H9 (cell line): Measurements from ENCODE around the gene KRT84. TPM values are rescaled to one million over a fixed set of nuclear protein-coding genes. Genes with fewer than 3 reads are reported as not detected.

Experiments used
- DNase-seq: peaks from one replicate; pipeline ENCODE4 v3.0.0-alpha.2; 2017
- H2AFZ ChIP-seq: one replicate; pipeline ENCODE4 v1.6.1; 2013; ENCODE audit warnings: mild to moderate bottlenecking, low read length, control low read depth, moderate library complexity
- H2AK5ac ChIP-seq: 2 replicates; pipeline ENCODE4 v1.6.1; 2013; ENCODE audit warnings: low read length, control low read depth, mixed read lengths; ENCODE audit not compliant: insufficient read length
- H2BK120ac ChIP-seq: one replicate; pipeline ENCODE4 v1.6.1; 2013; ENCODE audit warnings: low read depth, mild to moderate bottlenecking, low read length, control low read depth, inconsistent platforms; ENCODE audit not compliant: poor library complexity, severe bottlenecking
- H2BK12ac ChIP-seq: 2 replicates; pipeline ENCODE4 v1.6.1; 2013; ENCODE audit warnings: low read length, control low read depth, mixed read lengths, low read depth; ENCODE audit not compliant: insufficient read length
- H2BK15ac ChIP-seq: 2 replicates; pipeline ENCODE4 v1.6.1; 2013; ENCODE audit warnings: low read depth, low read length, control low read depth
- H2BK20ac ChIP-seq: one replicate; pipeline ENCODE4 v1.6.1; 2013; ENCODE audit warnings: low read depth, mild to moderate bottlenecking, low read length, control low read depth, inconsistent platforms; ENCODE audit not compliant: poor library complexity, severe bottlenecking
- H2BK5ac ChIP-seq: 2 replicates; pipeline ENCODE4 v1.6.1; 2013; ENCODE audit warnings: low read length, control low read depth, mixed read lengths; ENCODE audit not compliant: insufficient read length
- H3K14ac ChIP-seq: 2 replicates; pipeline ENCODE4 v1.6.1; 2013; ENCODE audit warnings: low read length, control low read depth; ENCODE audit not compliant: insufficient read depth
- H3K18ac ChIP-seq: 2 replicates; pipeline ENCODE4 v1.6.1; 2013; ENCODE audit warnings: low read depth, mild to moderate bottlenecking, mixed read lengths, low read length, control low read depth; ENCODE audit not compliant: insufficient read length
- H3K23ac ChIP-seq: 2 replicates; pipeline ENCODE4 v1.6.1; 2013; ENCODE audit warnings: low read length, control low read depth, mixed read lengths, low read depth; ENCODE audit not compliant: insufficient read length
- H3K23me2 ChIP-seq: 2 replicates; pipeline ENCODE4 v1.6.1; 2013; ENCODE audit warnings: low read depth, mild to moderate bottlenecking, mixed read lengths, low read length, control low read depth; ENCODE audit not compliant: insufficient read length, poor library complexity, severe bottlenecking
- H3K27ac ChIP-seq: 2 replicates; pipeline ENCODE4 v1.5.1; 2013; ENCODE audit warnings: low read length, control low read depth, mixed read lengths, low read depth; ENCODE audit not compliant: insufficient read length
- H3K27me3 ChIP-seq: 2 replicates; pipeline ENCODE4 v1.6.1; 2013; ENCODE audit warnings: low read length, control low read depth, inconsistent platforms; ENCODE audit not compliant: insufficient read depth
- H3K4ac ChIP-seq: 2 replicates; pipeline ENCODE4 v1.6.1; 2013; ENCODE audit warnings: low read depth, mild to moderate bottlenecking, control low read depth, inconsistent platforms, low read length, moderate library complexity
- H3K4me1 ChIP-seq: 2 replicates; pipeline ENCODE4 v1.6.1; 2013; ENCODE audit warnings: low read length, control low read depth, inconsistent platforms; ENCODE audit not compliant: insufficient read depth
- H3K4me2 ChIP-seq: 2 replicates; pipeline ENCODE4 v1.6.1; 2013; ENCODE audit warnings: low read length, control low read depth, mixed read lengths; ENCODE audit not compliant: insufficient read length, insufficient read depth
- H3K56ac ChIP-seq: 2 replicates; pipeline ENCODE4 v1.6.1; 2013; ENCODE audit warnings: low read depth, mild to moderate bottlenecking, mixed read lengths, low read length, control low read depth; ENCODE audit not compliant: insufficient read length
- H3K79me1 ChIP-seq: 2 replicates; pipeline ENCODE4 v1.6.1; 2013; ENCODE audit warnings: low read depth, mild to moderate bottlenecking, moderate library complexity, low read length, control low read depth, inconsistent platforms; ENCODE audit not compliant: insufficient read depth, poor library complexity, severe bottlenecking
- H3K79me2 ChIP-seq: 2 replicates; pipeline ENCODE4 v1.6.1; 2013; ENCODE audit warnings: low read length, control low read depth, inconsistent platforms; ENCODE audit not compliant: insufficient read depth
- H3K9ac ChIP-seq: 2 replicates; pipeline ENCODE4 v1.6.1; 2013; ENCODE audit warnings: low read length, control low read depth, mixed read lengths; ENCODE audit not compliant: insufficient read length; ENCODE audit errors: extremely low read depth
- H3K9me3 ChIP-seq: one replicate; pipeline ENCODE4 v1.6.1; 2013; ENCODE audit warnings: low read depth, low read length, inconsistent platforms; ENCODE audit not compliant: control insufficient read depth
- H3T11ph ChIP-seq: one replicate; pipeline ENCODE4 v1.6.1; 2013; ENCODE audit warnings: mild to moderate bottlenecking, low read length, control low read depth, inconsistent platforms
- H4K20me1 ChIP-seq: one replicate; pipeline ENCODE4 v1.6.1; 2013; ENCODE audit not compliant: control insufficient read depth, insufficient read length, insufficient read depth
- H4K5ac ChIP-seq: 2 replicates; pipeline ENCODE4 v1.6.1; 2013; ENCODE audit warnings: low read depth, mild to moderate bottlenecking, mixed read lengths, low read length, control low read depth; ENCODE audit not compliant: insufficient read length
- H4K8ac ChIP-seq: replicated peaks from 2 replicates; pipeline ENCODE4 v1.6.1; 2013; ENCODE audit warnings: low read length, control low read depth, mixed read lengths, low read depth; ENCODE audit not compliant: insufficient read length
- H4K91ac ChIP-seq: 2 replicates; pipeline ENCODE4 v1.6.1; 2013; ENCODE audit warnings: low read depth, mild to moderate bottlenecking, moderate library complexity, mixed read lengths, low read length, control low read depth; ENCODE audit not compliant: insufficient read length
- H3K27ac Mint-ChIP-seq, 3 experiments: 2 replicates in 2 of 3; 3 replicates in 1 of 3; pipeline ENCODE4 v1.8.0; 2020 to 2021; ENCODE audit warnings: mixed read lengths in 3 of 3, mild to moderate bottlenecking in 1 of 3, moderate library complexity in 1 of 3
- H3K27me3 Mint-ChIP-seq: 2 replicates; pipeline ENCODE4 v1.8.0; 2021; ENCODE audit warnings: low read depth, mild to moderate bottlenecking, moderate library complexity, mixed read lengths
- H3K36me3 Mint-ChIP-seq, 3 experiments: 2 replicates in 2 of 3; 3 replicates in 1 of 3; pipeline ENCODE4 v1.8.0; 2020 to 2021; ENCODE audit warnings: low read depth in 3 of 3, mixed read lengths in 3 of 3; ENCODE audit not compliant: insufficient read depth in 1 of 3
- H3K4me1 Mint-ChIP-seq, 2 experiments: 2 replicates each; pipeline ENCODE4 v1.8.0; 2020; ENCODE audit warnings: mixed read lengths in 2 of 2
- H3K4me3 Mint-ChIP-seq, 2 experiments: 2 replicates in 1 of 2; 3 replicates in 1 of 2; pipeline ENCODE4 v1.8.0; 2020 to 2021; ENCODE audit warnings: mild to moderate bottlenecking in 2 of 2, mixed read lengths in 2 of 2, moderate library complexity in 1 of 2
- H3K9me3 Mint-ChIP-seq, 2 experiments: 2 replicates in 1 of 2; 3 replicates in 1 of 2; pipeline ENCODE4 v1.8.0; 2020; ENCODE audit warnings: mild to moderate bottlenecking in 2 of 2, mixed read lengths in 2 of 2, moderate library complexity in 1 of 2
- WGBS: extraction: QIAGEN DNeasy Blood & Tissue Kit; methylation state at CpG from one replicate; pipeline ENCODE4 v1.1.7; 2013; ENCODE audit warnings: missing lambda C conversion rate, low lambda C conversion rate, mixed read lengths; ENCODE audit not compliant: insufficient read length; ENCODE audit errors: extremely low coverage; 5-methylcytosine and 5-hydroxymethylcytosine counted together
- total RNA-seq: library from RNA; stranded (reverse); gene quantifications from 2 replicates; pipeline ENCODE4 v1.2.1, GENCODE V29; 2021
- TF ChIP-seq, protein P1 (sequence below): fragments of 200-600 bp; sonication (generic); conservative IDR thresholded peaks from 3 replicates; pipeline ENCODE4 v1.8.0; 2021; ENCODE audit warnings: antibody characterized with exemption, mild to moderate bottlenecking

The KRT84 gene
- total RNA-seq, 1 experiment from 2014 or later = not detected

DNA sequence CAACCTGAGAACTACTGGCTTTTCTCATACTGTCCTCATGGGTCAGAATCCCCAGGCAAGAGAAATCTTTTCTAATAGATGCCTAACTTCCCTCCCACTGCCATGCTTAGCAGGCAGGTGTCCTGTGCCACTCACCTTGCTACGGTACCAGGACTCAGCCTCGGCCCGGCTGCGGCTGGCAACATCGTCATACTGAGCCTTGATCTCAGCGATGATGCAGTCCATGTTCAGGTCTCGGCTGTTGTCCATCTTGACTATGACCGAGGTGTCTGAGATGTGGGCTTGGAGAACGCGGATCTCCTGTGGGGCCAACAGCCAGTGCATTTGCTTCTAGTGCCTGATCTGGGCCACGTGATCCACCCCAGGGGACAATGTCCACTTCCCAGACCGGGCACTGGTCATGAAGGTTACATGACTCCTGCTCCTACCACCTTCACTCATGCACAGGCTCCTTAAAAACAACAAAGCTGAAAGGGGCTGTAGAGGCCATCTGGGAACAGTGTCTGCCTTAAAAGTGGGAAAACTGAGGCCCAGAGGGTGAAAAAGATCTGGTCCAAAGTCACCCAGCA lies 22.3 kb downstream of the KRT84 start:
- peaks cover 0 to 4% of the 10 kb centered on the region in 2 experiments; a peak in 2 of 4 replicates for H3K4me1 Mint-ChIP-seq
- H3K36me3 Mint-ChIP-seq = no peaks in the 10 kb centered on the region
- H3K27ac Mint-ChIP-seq = no peak overlapping the region

More for the DNA sequence above, 22.3 kb downstream of the KRT84 start:
- H3K9ac ChIP-seq = no peak overlapping the region
- no peak overlapping the region for H4K91ac ChIP-seq
- no peak overlapping the region for H2BK5ac ChIP-seq
- no peak overlapping the region for H3K56ac ChIP-seq
- no peak overlapping the region for H3K18ac ChIP-seq
- H3T11ph ChIP-seq = no peak overlapping the region
- no peak overlapping the region for H3K14ac ChIP-seq
- no peak overlapping the region for H4K5ac ChIP-seq
- no peaks in the 10 kb centered on the region for H3K23me2 ChIP-seq
- no peak for DNase-seq
- H3K27me3 ChIP-seq = no peaks in the 10 kb centered on the region
- H3K9me3 ChIP-seq = no peaks in the 10 kb centered on the region
- H3K79me1 ChIP-seq = no peaks in the 10 kb centered on the region
- H2BK12ac ChIP-seq = no peak overlapping the region
- Mint-ChIP-seq H3K9me3 (no peaks in the 10 kb centered on the region; a peak in 1 of 5 replicates), H3K27me3 (peaks cover 12% of the 10 kb centered on the region), H3K4me3 (no peak overlapping the region)
- no peak overlapping the region for H2AK5ac ChIP-seq
- H3K4me1 ChIP-seq = no peaks in the 10 kb centered on the region
- no peaks in the 10 kb centered on the region for H3K79me2 ChIP-seq
- no peak overlapping the region for H3K4ac ChIP-seq
- H2BK20ac ChIP-seq = no peak overlapping the region
- TF ChIP-seq, protein P1, sequence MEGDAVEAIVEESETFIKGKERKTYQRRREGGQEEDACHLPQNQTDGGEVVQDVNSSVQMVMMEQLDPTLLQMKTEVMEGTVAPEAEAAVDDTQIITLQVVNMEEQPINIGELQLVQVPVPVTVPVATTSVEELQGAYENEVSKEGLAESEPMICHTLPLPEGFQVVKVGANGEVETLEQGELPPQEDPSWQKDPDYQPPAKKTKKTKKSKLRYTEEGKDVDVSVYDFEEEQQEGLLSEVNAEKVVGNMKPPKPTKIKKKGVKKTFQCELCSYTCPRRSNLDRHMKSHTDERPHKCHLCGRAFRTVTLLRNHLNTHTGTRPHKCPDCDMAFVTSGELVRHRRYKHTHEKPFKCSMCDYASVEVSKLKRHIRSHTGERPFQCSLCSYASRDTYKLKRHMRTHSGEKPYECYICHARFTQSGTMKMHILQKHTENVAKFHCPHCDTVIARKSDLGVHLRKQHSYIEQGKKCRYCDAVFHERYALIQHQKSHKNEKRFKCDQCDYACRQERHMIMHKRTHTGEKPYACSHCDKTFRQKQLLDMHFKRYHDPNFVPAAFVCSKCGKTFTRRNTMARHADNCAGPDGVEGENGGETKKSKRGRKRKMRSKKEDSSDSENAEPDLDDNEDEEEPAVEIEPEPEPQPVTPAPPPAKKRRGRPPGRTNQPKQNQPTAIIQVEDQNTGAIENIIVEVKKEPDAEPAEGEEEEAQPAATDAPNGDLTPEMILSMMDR = no peak
- H3K23ac ChIP-seq = no peak overlapping the region
- H2AFZ ChIP-seq = no peak overlapping the region
- no CpG with 5 or more reads among the region's 12 CpGs for WGBS
- no peak overlapping the region for H3K4me2 ChIP-seq
- no peak overlapping the region for H3K27ac ChIP-seq
- no peak overlapping the region for H4K8ac ChIP-seq
- H2BK15ac ChIP-seq = no peak overlapping the region
- no peak overlapping the region for H2BK120ac ChIP-seq
- H4K20me1 ChIP-seq = no peaks in the 10 kb centered on the region
